Uterus (tissue), 4 donors: ENCODE data around the gene SYNE1. TPM values are rescaled to one million over a fixed set of nuclear protein-coding genes. Genes with fewer than 3 reads are reported as not detected.
"Not testable (repeated sequence)": the region's sequence is repeated elsewhere in the genome, so short reads cannot be mapped to it uniquely, and the experiment has no call there.

Experiments used
- DNase-seq, 2 donors: peaks; one replicate each; pipeline ENCODE4 v3.0.0-alpha.2; 2019 to 2020
- H3K27ac ChIP-seq, 2 donors: fragments of 200-600 bp; sonication (generic); 1 replicate in 1 of 2; 2 replicates in 1 of 2; pipeline ENCODE4 v1.5.1; 2016 to 2018
- H3K27me3 ChIP-seq, 2 donors: fragments of 200-600 bp; sonication (generic); one replicate each; pipeline ENCODE4 v1.5.1; 2018 to 2019; ENCODE audit warnings: control low read depth in 1 of 2
- H3K36me3 ChIP-seq, 2 donors: fragments of 200-600 bp; sonication (generic); one replicate each; pipeline ENCODE4 v1.5.1; 2019; ENCODE audit warnings: control low read depth in 1 of 2
- H3K4me1 ChIP-seq, 2 donors: fragments of 200-600 bp; sonication (generic); one replicate each; pipeline ENCODE4 v1.5.1; 2018 to 2019; ENCODE audit warnings: control low read depth in 1 of 2
- H3K4me3 ChIP-seq, 2 donors: fragments of 200-600 bp; sonication (generic); 1 replicate in 1 of 2; 2 replicates in 1 of 2; pipeline ENCODE4 v1.5.1; 2018 to 2019; ENCODE audit warnings: mild to moderate bottlenecking in 1 of 2
- H3K9me3 ChIP-seq, 2 donors: fragments of 200-600 bp; sonication (generic); one replicate each; pipeline ENCODE4 v1.5.1; 2019; ENCODE audit warnings: control low read depth in 1 of 2
- CTCF ChIP-seq, 4 experiments: fragments of 200-600 bp in 2 of 4; fragments of 450-650 bp in 2 of 4; sonication (generic) in 2 of 4; IDR thresholded peaks; one replicate each; pipeline ENCODE4 v1.5.1; 2016 to 2019; ENCODE audit warnings: antibody characterized with exemption in 4 of 4, mild to moderate bottlenecking in 2 of 4, moderate library complexity in 1 of 4
- POLR2A ChIP-seq, 2 donors: fragments of 450-650 bp; IDR thresholded peaks; one replicate each; pipeline ENCODE4 v1.6.1; 2016; ENCODE audit warnings: antibody characterized with exemption in 2 of 2, mild to moderate bottlenecking in 1 of 2, moderate library complexity in 1 of 2
- intact Hi-C: fragments of 100-400 bp; cut with DNase I; formaldehyde crosslinking; loops from one replicate; pipeline ENCODE4 v1.15.1; 2023; ENCODE audit warnings: low total_unique reads
- total RNA-seq, 4 donors: library from RNA; depleted of rRNA in 3 of 4; stranded (reverse); fragments of >200 nt in 3 of 4; gene quantifications; one replicate each; pipeline versions ENCODE4 v1.1.0 to v1.2.4, GENCODE V29; 2014 to 2023
- donor health status: DM: yes; HTN: yes; CAD: no.

SYNE1 gene
- total RNA-seq, 4 donors from 2014 or later, result 134 to 339 (median 181) TPM

- intact Hi-C loops, result loop anchor here (10.0 kb wide), 1 partner anchor 76 kb away; no protein-coding TSS in a partner anchor
- TF ChIP-seq POLR2A (IDR thresholded peaks at IDR 0.05), result no peak
- no peak for TF ChIP-seq CTCF (IDR thresholded peaks at IDR 0.05)
- Histone ChIP-seq H3K27me3 (no peaks in the 10 kb centered on the region), H3K4me3 (no peak overlapping the region), H3K27ac (no peak overlapping the region), H3K4me1 (no peaks in the 10 kb centered on the region), H3K36me3 (no peaks in the 10 kb centered on the region), H3K9me3 (no peaks in the 10 kb centered on the region)
- no peak for DNase-seq
Observed at GRCh38 chr6:152630832-152631231, 6.3 kb downstream of the SYNE1 start.

GRCh38 chr6:152625213-152625612 is 11.9 kb downstream of the SYNE1 start:
- intact Hi-C loops, result no loop called here
- Histone ChIP-seq H3K4me1 (no peaks in the 10 kb centered on the region), H3K9me3 (no peaks in the 10 kb centered on the region), H3K4me3 (no peak overlapping the region), H3K27me3 (no peaks in the 10 kb centered on the region), H3K27ac (no peak overlapping the region), H3K36me3 (no peaks in the 10 kb centered on the region)
- TF ChIP-seq POLR2A (IDR thresholded peaks at IDR 0.05) (no peak), CTCF (IDR thresholded peaks at IDR 0.05) (no peak)
- no peak for DNase-seq

GRCh38 chr6:152614776-152615175 is 22.4 kb downstream of the SYNE1 start:
- H3K27me3 ChIP-seq, intact Hi-C loops, H3K4me1 ChIP-seq: not testable (repeated sequence)

GRCh38 chr6:152609125-152609670 is 28.0 kb downstream of the SYNE1 start:
- H3K36me3 ChIP-seq, result no peaks in the 10 kb centered on the region
- H3K4me1 ChIP-seq, result no peaks in the 10 kb centered on the region
- TF ChIP-seq CTCF (IDR thresholded peaks at IDR 0.05) (no peak), POLR2A (IDR thresholded peaks at IDR 0.05) (no peak)
- intact Hi-C loops, result no loop called here
- no peak overlapping the region for H3K4me3 ChIP-seq
- no peak overlapping the region for H3K27ac ChIP-seq
- DNase-seq, result no peak
- no peaks in the 10 kb centered on the region for H3K27me3 ChIP-seq
- no peaks in the 10 kb centered on the region for H3K9me3 ChIP-seq

More at GRCh38 chr6:152614776-152615175, 22.4 kb downstream of the SYNE1 start:
- not testable (repeated sequence) for H3K27ac ChIP-seq, H3K9me3 ChIP-seq, H3K4me3 ChIP-seq, DNase-seq, H3K36me3 ChIP-seq

- no peak overlapping the region for H3K4me3 ChIP-seq
- intact Hi-C loops, result no loop called here
- no peaks in the 10 kb centered on the region for H3K36me3 ChIP-seq
- H3K4me1 ChIP-seq, result no peaks in the 10 kb centered on the region
- no peaks in the 10 kb centered on the region for H3K9me3 ChIP-seq
- H3K27me3 ChIP-seq, result no peaks in the 10 kb centered on the region
- no peak for DNase-seq
- TF ChIP-seq POLR2A (IDR thresholded peaks at IDR 0.05) (no peak), CTCF (IDR thresholded peaks at IDR 0.05) (no peak)
- no peak overlapping the region for H3K27ac ChIP-seq
Observed at GRCh38 chr6:152605941-152606340, 31.2 kb downstream of the SYNE1 start.

GRCh38 chr6:152605342-152605741 is 31.8 kb downstream of the SYNE1 start:
- no peaks in the 10 kb centered on the region for H3K36me3 ChIP-seq
- intact Hi-C loops, result no loop called here
- H3K27ac ChIP-seq, result no peak overlapping the region
- DNase-seq, result no peak
- no peaks in the 10 kb centered on the region for H3K9me3 ChIP-seq
- no peaks in the 10 kb centered on the region for H3K4me1 ChIP-seq
- H3K4me3 ChIP-seq, result no peak overlapping the region
- H3K27me3 ChIP-seq, result no peaks in the 10 kb centered on the region
- TF ChIP-seq POLR2A (IDR thresholded peaks at IDR 0.05), result no peak
- TF ChIP-seq CTCF (IDR thresholded peaks at IDR 0.05), result no peak
